Transverse colon (tissue), 4 donors: Measurements from ENCODE around the gene DDX54.

Experiments used
- CTCF ChIP-seq, 5 experiments: fragments of 200-600 bp in 3 of 5; fragments of 450-650 bp in 2 of 5; sonication (generic) in 3 of 5; IDR thresholded peaks; 1 replicate in 2 of 5; 2 replicates in 3 of 5; pipeline ENCODE4 v1.5.1; 2016 to 2017; ENCODE audit warnings: antibody characterized with exemption in 5 of 5, inconsistent platforms in 3 of 5, mild to moderate bottlenecking in 2 of 5, moderate library complexity in 1 of 5
- EP300 ChIP-seq: sonication (generic); formaldehyde crosslinking; IDR thresholded peaks from one replicate; pipeline ENCODE4 v1.6.1; 2017; ENCODE audit warnings: antibody characterized with exemption, low read depth
- POLR2A ChIP-seq: fragments of 450-650 bp; IDR thresholded peaks from one replicate; pipeline ENCODE4 v1.6.1; 2016; ENCODE audit warnings: antibody characterized with exemption, mild to moderate bottlenecking, moderate library complexity
- POLR2AphosphoS5 ChIP-seq, 3 donors: sonication (generic); formaldehyde crosslinking; IDR thresholded peaks; one replicate each; pipeline ENCODE4 v1.6.1; 2016; ENCODE audit warnings: antibody characterized with exemption in 3 of 3

GRCh38 chr12:113145720-113146551, 39.3 kb downstream of the DDX54 start:
- TF ChIP-seq CTCF (IDR thresholded peaks at IDR 0.05) (no peak), POLR2A (no peak), EP300 (no peak), POLR2AphosphoS5 (IDR thresholded peaks at IDR 0.05) (no peak)
